HepG2 (cell line): ENCODE measurements around the gene OPALIN. TPM values are rescaled to one million over a fixed set of nuclear protein-coding genes. Genes with fewer than 3 reads are reported as not detected.

ENCODE experiments used
- ATAC-seq: fragments of 200-7000 bp; cut with Tn5 transposase; 3 replicates; pipeline ENCODE4 v1.9.1; 2020; ENCODE audit warnings: mild to moderate bottlenecking, moderate library complexity
- BruUV-seq: library from RNA; stranded (reverse); fragments of 400-500 nt; replicated peaks from 2 replicates; lab custom pipeline; 2021; lab: Mats Ljungman, UMichigan
- CTCF ChIA-PET: fragments of 300-600 bp; formaldehyde crosslinking; extraction: SDS; loops from one replicate; lab custom pipeline; 2021; ENCODE audit warnings: low total read pairs, inconsistent platforms, low intra/inter-chr PET ratio; lab: Yijun Ruan, JAX
- POLR2A ChIA-PET: fragments of 350-600 bp; sonication (Branson Sonifier 250); formaldehyde crosslinking; loops from one replicate; lab custom pipeline; 2020; ENCODE audit warnings: antibody characterized with exemption, inconsistent platforms; lab: Yijun Ruan, JAX
- DNase-seq: peaks from one replicate; pipeline ENCODE4 v3.0.0-alpha.2; 2015; ENCODE audit warnings: low spot score
- FAIRE-seq: peaks from 3 replicates; lab custom pipeline; 2011; peaks lifted over from hg19 to GRCh38; lab: Jason Lieb, UNC
- H2AFZ ChIP-seq: one replicate; pipeline ENCODE4 v1.6.1; 2011; ENCODE audit warnings: low read length, inconsistent platforms
- H3K27ac ChIP-seq: fragments of 300-600 bp; 3 replicates; pipeline ENCODE4 v1.8.0; 2011; ENCODE audit warnings: mixed run types, mild to moderate bottlenecking, mixed read lengths, low read length, inconsistent platforms; ENCODE audit not compliant: insufficient read depth; ENCODE audit errors: extremely low read length
- H3K27me3 ChIP-seq, 2 experiments: fragments of 200-600 bp in 1 of 2; 2 replicates in 1 of 2; 3 replicates in 1 of 2; pipeline versions ENCODE4 v1.6.0 to v1.8.0; 2011; ENCODE audit warnings: low read length in 2 of 2, mild to moderate bottlenecking in 2 of 2, moderate library complexity in 2 of 2, inconsistent platforms in 1 of 2; ENCODE audit not compliant: insufficient read depth in 2 of 2, control insufficient read depth in 1 of 2
- H3K36me3 ChIP-seq, 2 experiments: fragments of 200-600 bp in 1 of 2; replicated peaks in 1 of 2; 2 replicates in 1 of 2; 3 replicates in 1 of 2; pipeline versions ENCODE4 v1.5.1 to v1.8.0; 2011; ENCODE audit warnings: low read length in 2 of 2, inconsistent platforms in 1 of 2; ENCODE audit not compliant: insufficient read depth in 2 of 2, control insufficient read depth in 1 of 2
- H3K4me1 ChIP-seq: 2 replicates; pipeline ENCODE4 v1.5.1; 2012; ENCODE audit warnings: low read length, inconsistent platforms; ENCODE audit not compliant: insufficient read depth
- H3K4me2 ChIP-seq: 2 replicates; pipeline ENCODE4 v1.6.0; 2011; ENCODE audit warnings: low read depth, low read length, inconsistent platforms
- H3K4me3 ChIP-seq, 3 experiments: fragments of 200-600 bp in 1 of 3; sonication (generic), shearing (Covaris generic) in 1 of 3; replicated peaks in 1 of 3; 2 replicates each; pipeline ENCODE4 v1.5.1; 2011 to 2016; ENCODE audit warnings: low read length in 3 of 3, inconsistent platforms in 2 of 3, low read depth in 2 of 3, mild to moderate bottlenecking in 2 of 3, control low read depth in 1 of 3, mixed read lengths in 1 of 3; ENCODE audit not compliant: insufficient read depth in 1 of 3
- H3K79me2 ChIP-seq: one replicate; pipeline ENCODE4 v1.6.1; 2011; ENCODE audit warnings: low read length, inconsistent platforms; ENCODE audit not compliant: insufficient read depth
- H3K9ac ChIP-seq: 2 replicates; pipeline ENCODE4 v1.6.0; 2011; ENCODE audit warnings: mild to moderate bottlenecking, low read depth, low read length, inconsistent platforms; ENCODE audit not compliant: insufficient read depth
- H3K9me3 ChIP-seq: 2 replicates; pipeline ENCODE4 v1.5.1; 2012; ENCODE audit warnings: mild to moderate bottlenecking, low read length
- H4K20me1 ChIP-seq: 2 replicates; pipeline ENCODE4 v1.6.0; 2011; ENCODE audit warnings: inconsistent platforms, mild to moderate bottlenecking, low read length, moderate library complexity; ENCODE audit not compliant: insufficient read depth
- PRDM10 ChIP-seq: sonication (generic); formaldehyde crosslinking; IDR thresholded peaks from 2 replicates; pipeline ENCODE4 v1.4.0; 2020; ENCODE audit warnings: low read depth, missing genetic modification reagents
- ZSCAN12 ChIP-seq: sonication (generic); formaldehyde crosslinking; IDR thresholded peaks from 2 replicates; pipeline ENCODE4 v1.9.0; 2021; ENCODE audit warnings: mild to moderate bottlenecking, missing genetic modification reagents
- WGBS: methylation state at CpG from one replicate; pipeline ENCODE4 v1.1.6; 2017; ENCODE audit warnings: low lambda C conversion rate; 5-methylcytosine and 5-hydroxymethylcytosine counted together
- in situ Hi-C: cut with HindIII; loops from 2 replicates; pipeline ENCODE4 v1.10.0; 2017; ENCODE audit warnings: low pct_unique_long_range_greater_than_20kb; ENCODE audit not compliant: extremely low pct_ligation_motif_present
- intact Hi-C: fragments of 100-400 bp; cut with micrococcal nuclease; formaldehyde crosslinking; loops from one replicate; pipeline ENCODE4 v1.10.0; 2022; ENCODE audit not compliant: unreplicated experiment
- polyA plus RNA-seq, 8 experiments: library from polyadenylated mRNA; depleted of rRNA in 3 of 8; stranded (reverse) in 7 of 8; unstranded in 1 of 8; fragments of >200 nt; fragmentation: Illumina TruSeq in 4 of 8; extraction: Trizol in 4 of 8; gene quantifications; 2 replicates each; pipeline versions ENCODE4 v1.2.1 to v1.2.3, GENCODE V29; 2011 to 2016; ENCODE audit warnings: low read depth in 4 of 8, missing spikeins in 1 of 8, mixed read lengths in 1 of 8; ENCODE audit not compliant: insufficient read depth in 1 of 8
- total RNA-seq, 5 experiments: library from RNA; depleted of rRNA; stranded (reverse); fragments of >200 nt; fragmentation: Illumina TruSeq; extraction: Trizol; gene quantifications; 2 replicates each; pipeline ENCODE4 v1.2.3, GENCODE V29; 2016; ENCODE audit warnings: low read depth in 1 of 5

The OPALIN gene
- total and polyA plus RNA-seq, 2 of the 13 experiments (the other 11 are each of a cell fraction or from before 2014, with no cell fraction given) = not detected

GRCh38 chr10:96310321-96310669 is 48.5 kb downstream of the OPALIN start:
- CTCF ChIA-PET = no interaction called here
- no peak for FAIRE-seq

More at GRCh38 chr10:96310321-96310669, 48.5 kb downstream of the OPALIN start:
- ATAC-seq = no peak
- Histone ChIP-seq H3K9me3 (no peaks in the 10 kb centered on the region), H3K4me3 (no peak overlapping the region), H4K20me1 (no peaks in the 10 kb centered on the region), H3K4me2 (no peak overlapping the region), H3K27ac (no peak overlapping the region), H3K79me2 (no peaks in the 10 kb centered on the region), H3K27me3 (no peaks in the 10 kb centered on the region; a peak in 1 of 5 replicates), H3K4me1 (no peaks in the 10 kb centered on the region), H2AFZ (no peak overlapping the region), H3K9ac (no peak overlapping the region), H3K36me3 (no peaks in the 10 kb centered on the region)
- BruUV-seq = no TSS peak
- 0% methylated on average over 1 of the region's 1 CpG for WGBS
- in situ Hi-C loops = no loop called here
- intact Hi-C loops = no loop called here
- POLR2A ChIA-PET = no interaction called here
- DNase-seq = no peak
- TF ChIP-seq ZSCAN12 (no peak), PRDM10 (CRISPR knock-in tag) (no peak)
